ENCODE data around the gene ITGAV.

GRCh38 chr2:186551323-186552050 lies 38.4 kb upstream of the ITGAV start:
- TF ChIP-seq RAD21 (IDR thresholded peaks at IDR 0.05; ENCODE audit: low read depth): no peak
- no peak for TF ChIP-seq NFIC (IDR thresholded peaks at IDR 0.05)
- TF ChIP-seq MAX (IDR thresholded peaks at IDR 0.05): no peak
- no peak for TF ChIP-seq CEBPB (IDR thresholded peaks at IDR 0.05)
- no peak for TF ChIP-seq EGR1 (IDR thresholded peaks at IDR 0.05)
- no peak for TF ChIP-seq REST (IDR thresholded peaks at IDR 0.05; ENCODE audit: low read depth)
- TF ChIP-seq USF1 (IDR thresholded peaks at IDR 0.05): no peak

Data from Ishikawa (cell line).